ENCODE results near the gene GRIK3.

DNA sequence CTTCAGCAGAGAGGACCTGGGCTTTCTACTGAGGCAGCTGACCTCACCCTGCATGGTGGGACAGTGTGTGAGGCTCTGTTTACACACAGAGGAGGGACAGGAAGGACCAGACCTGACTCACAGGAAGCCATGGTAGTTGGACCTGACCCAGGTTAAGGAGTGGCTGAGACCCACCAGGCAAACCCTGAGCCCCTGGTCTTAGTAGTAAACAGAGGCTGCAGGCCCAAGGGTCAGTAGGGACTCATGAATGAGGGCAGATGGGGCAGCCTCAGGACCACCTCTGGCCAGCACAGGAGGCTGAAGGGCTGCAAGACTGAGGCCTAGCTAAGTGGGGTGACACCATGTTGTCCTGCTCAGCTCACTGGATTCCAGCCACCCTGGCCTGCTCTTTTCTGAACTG, 273.2 kb downstream of the GRIK3 start:
- TF ChIP-seq, protein P1, sequence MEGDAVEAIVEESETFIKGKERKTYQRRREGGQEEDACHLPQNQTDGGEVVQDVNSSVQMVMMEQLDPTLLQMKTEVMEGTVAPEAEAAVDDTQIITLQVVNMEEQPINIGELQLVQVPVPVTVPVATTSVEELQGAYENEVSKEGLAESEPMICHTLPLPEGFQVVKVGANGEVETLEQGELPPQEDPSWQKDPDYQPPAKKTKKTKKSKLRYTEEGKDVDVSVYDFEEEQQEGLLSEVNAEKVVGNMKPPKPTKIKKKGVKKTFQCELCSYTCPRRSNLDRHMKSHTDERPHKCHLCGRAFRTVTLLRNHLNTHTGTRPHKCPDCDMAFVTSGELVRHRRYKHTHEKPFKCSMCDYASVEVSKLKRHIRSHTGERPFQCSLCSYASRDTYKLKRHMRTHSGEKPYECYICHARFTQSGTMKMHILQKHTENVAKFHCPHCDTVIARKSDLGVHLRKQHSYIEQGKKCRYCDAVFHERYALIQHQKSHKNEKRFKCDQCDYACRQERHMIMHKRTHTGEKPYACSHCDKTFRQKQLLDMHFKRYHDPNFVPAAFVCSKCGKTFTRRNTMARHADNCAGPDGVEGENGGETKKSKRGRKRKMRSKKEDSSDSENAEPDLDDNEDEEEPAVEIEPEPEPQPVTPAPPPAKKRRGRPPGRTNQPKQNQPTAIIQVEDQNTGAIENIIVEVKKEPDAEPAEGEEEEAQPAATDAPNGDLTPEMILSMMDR (conservative IDR thresholded peaks at IDR 0.05; ENCODE audit: low read depth in 2 of 2) = no peak
- TF ChIP-seq, protein P2, sequence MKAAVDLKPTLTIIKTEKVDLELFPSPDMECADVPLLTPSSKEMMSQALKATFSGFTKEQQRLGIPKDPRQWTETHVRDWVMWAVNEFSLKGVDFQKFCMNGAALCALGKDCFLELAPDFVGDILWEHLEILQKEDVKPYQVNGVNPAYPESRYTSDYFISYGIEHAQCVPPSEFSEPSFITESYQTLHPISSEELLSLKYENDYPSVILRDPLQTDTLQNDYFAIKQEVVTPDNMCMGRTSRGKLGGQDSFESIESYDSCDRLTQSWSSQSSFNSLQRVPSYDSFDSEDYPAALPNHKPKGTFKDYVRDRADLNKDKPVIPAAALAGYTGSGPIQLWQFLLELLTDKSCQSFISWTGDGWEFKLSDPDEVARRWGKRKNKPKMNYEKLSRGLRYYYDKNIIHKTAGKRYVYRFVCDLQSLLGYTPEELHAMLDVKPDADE (IDR thresholded peaks at IDR 0.05) = no peak
- TF ChIP-seq, protein P3, sequence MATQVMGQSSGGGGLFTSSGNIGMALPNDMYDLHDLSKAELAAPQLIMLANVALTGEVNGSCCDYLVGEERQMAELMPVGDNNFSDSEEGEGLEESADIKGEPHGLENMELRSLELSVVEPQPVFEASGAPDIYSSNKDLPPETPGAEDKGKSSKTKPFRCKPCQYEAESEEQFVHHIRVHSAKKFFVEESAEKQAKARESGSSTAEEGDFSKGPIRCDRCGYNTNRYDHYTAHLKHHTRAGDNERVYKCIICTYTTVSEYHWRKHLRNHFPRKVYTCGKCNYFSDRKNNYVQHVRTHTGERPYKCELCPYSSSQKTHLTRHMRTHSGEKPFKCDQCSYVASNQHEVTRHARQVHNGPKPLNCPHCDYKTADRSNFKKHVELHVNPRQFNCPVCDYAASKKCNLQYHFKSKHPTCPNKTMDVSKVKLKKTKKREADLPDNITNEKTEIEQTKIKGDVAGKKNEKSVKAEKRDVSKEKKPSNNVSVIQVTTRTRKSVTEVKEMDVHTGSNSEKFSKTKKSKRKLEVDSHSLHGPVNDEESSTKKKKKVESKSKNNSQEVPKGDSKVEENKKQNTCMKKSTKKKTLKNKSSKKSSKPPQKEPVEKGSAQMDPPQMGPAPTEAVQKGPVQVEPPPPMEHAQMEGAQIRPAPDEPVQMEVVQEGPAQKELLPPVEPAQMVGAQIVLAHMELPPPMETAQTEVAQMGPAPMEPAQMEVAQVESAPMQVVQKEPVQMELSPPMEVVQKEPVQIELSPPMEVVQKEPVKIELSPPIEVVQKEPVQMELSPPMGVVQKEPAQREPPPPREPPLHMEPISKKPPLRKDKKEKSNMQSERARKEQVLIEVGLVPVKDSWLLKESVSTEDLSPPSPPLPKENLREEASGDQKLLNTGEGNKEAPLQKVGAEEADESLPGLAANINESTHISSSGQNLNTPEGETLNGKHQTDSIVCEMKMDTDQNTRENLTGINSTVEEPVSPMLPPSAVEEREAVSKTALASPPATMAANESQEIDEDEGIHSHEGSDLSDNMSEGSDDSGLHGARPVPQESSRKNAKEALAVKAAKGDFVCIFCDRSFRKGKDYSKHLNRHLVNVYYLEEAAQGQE (IDR thresholded peaks at IDR 0.05; ENCODE audit: unreplicated experiment) = no peak
- no peak for TF ChIP-seq EZH2phosphoT487 (IDR thresholded peaks at IDR 0.05; ENCODE audit: unreplicated experiment)
- no peak for TF ChIP-seq EZH2 (IDR thresholded peaks at IDR 0.05; ENCODE audit: low read depth, unreplicated experiment)
- TF ChIP-seq JUNB (IDR thresholded peaks at IDR 0.05; ENCODE audit: unreplicated experiment) = no peak
